GM19043 (cell line): ENCODE data around the gene AHNAK2.
"Not testable (repeated sequence)": the region's sequence is repeated elsewhere in the genome, so short reads cannot be mapped to it uniquely, and the experiment has no call there.

Experiments
- ATAC-seq: cut with Tn5 transposase; IDR thresholded peaks from one replicate; pipeline ENCODE4 v1.9.1; 2021; ENCODE audit warnings: low read depth; ENCODE audit not compliant: unreplicated experiment

AHNAK2 gene

DNA sequence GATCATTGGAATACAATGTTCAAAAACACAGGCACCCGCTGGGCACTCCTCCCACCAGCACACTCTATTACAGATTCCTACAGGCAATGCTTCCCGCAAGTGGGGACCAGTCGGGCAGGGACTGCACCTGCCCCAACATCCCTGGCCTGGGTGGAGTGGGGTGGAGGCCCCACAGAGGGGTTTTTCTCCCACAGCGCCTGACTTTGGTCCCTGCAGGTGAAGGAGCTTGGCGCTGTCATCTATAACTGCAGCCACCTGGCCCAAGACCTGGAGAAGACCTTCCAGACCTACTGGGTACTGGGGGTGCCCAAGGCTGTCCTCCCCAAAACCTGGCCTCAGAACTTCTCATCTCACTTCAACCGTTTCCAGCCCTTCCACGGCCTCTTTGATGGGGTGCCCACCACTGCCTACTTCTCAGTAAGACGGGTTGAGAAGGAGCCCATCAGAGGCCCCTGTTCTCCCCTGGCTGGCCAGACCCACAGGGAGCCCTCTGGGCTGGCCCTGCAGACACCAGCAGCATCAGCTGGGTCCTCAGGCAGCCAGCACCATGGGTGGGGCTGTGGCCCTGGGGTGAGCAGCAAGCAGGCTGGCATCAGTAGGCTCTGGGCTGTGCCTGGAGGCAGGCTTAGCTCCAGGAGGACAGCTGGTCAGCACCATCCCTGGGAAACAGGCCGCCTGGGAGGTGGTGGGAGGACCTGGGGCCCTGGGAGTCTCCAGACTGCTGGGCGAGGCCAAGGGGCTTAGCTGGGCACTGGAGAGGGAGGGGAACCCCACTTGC lies 47.5 kb downstream of the AHNAK2 start:
- no peak for ATAC-seq

DNA sequence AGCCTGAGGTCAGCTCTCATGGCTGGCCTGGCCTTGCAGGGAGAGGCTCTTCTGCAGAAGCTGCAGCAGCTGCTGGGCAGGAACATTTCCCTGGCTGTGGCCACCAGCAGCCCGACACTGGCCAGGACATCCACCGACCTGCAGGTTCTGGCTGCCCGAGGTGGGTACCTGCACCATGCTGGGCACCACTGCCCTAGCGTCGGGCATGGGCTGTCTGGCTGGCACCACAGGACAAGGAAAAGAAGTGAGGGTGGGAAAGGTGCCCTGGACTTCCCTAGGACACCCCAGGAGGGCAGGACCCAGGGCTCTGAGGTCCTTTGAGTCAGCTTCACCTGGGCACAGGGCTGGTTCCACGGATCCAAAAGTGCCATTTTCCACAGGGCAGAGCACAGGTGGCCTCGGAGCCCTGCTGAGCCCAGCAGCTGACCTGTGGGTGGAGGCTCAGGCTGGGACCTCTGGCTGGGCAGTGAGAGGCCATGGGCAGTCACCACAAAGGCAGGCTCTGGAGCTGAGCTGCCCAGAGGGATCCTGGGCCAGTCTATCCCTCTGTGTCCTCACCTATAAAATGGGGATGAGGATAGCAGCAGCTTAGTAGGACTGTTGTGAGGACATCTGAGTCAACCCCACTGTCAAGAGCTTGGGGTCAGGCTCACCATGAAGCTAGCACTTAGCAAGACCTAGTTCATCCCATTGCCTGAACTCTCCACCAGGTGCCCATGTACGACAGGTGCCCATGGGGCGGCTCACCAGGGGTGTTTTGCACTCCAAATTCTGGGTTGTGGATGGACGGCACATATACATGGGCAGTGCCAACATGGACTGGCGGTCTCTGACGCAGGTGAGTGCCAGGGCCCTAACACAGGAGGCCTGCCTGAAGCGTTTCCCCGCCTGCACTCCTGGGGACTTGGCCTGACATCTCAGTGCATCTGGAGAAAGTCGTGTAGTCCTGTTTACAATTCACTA lies 48.6 kb downstream of the AHNAK2 start:
- ATAC-seq, result no peak

DNA sequence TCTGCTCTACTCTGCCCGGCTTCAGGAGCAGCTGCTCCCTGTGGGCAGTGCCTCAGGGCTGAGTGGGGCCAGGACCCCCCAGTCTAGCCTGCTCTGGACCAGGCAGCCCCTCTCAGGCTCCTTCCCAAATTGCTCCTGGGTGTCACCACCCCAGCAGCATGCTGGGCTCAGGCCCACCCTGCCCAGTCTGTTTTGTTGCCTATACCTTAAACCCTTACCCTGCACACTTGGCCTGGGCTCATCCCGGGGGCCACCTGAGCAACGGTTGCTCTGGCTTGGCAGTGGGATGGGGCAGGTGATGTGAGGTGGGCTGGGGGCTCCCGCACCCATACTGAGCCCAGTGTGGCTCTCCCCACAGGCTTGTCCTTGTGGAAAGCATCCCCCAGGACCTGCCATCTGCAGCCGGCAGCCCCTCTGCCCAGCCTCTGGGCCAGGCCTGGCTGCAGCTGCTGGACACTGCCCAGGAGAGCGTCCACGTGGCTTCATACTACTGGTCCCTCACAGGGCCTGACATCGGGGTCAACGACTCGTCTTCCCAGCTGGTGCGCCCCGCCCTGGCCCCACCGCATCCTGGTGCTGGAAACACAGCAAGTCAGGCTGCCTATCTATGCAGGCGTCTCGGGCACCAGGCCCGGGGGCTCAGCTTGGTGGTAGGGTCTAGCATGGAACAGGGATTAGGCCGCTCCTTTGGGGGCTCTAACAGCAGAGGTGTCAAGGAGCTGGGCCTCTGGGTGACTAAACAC lies 49.6 kb downstream of the AHNAK2 start:
- ATAC-seq, result no peak

DNA sequence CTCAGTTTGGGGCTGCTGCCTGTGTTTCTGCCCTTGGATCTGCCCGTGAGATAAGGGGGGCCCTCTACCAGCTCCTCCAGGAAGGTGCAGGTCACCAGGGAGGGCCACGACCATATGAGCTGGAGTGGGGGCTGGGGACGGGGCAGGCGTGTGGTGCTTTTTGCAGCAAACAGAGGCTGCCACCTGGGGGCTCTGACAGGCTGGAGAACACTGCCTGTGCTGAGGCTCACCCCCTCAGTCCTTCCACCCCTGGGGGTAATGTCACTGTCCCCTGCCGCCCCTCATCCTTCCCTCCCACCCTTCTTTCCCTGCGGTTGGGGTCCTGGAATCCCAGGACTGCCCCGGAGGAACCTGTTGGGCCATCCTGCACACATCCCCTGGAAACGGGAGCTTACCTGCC lies 50.3 kb downstream of the AHNAK2 start:
- no peak for ATAC-seq

DNA sequence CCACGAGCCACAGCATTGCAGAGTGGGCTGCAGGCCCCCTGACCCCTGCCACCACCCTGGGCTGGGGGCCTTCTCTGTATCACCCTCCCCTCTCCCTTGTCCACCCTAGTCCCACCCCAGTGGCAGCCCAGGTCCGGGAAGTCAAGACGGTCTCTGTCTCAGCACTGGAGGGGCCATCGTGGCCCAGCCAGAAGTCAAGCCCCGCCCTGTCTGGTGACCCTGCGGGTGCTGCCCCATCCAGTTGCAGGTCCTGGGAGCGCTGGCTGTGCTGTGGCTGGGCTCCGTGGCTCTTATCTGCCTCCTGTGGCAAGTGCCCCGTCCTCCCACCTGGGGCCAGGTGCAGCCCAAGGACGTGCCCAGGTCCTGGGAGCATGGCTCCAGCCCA lies 50.8 kb downstream of the AHNAK2 start:
- ATAC-seq, result no peak

DNA sequence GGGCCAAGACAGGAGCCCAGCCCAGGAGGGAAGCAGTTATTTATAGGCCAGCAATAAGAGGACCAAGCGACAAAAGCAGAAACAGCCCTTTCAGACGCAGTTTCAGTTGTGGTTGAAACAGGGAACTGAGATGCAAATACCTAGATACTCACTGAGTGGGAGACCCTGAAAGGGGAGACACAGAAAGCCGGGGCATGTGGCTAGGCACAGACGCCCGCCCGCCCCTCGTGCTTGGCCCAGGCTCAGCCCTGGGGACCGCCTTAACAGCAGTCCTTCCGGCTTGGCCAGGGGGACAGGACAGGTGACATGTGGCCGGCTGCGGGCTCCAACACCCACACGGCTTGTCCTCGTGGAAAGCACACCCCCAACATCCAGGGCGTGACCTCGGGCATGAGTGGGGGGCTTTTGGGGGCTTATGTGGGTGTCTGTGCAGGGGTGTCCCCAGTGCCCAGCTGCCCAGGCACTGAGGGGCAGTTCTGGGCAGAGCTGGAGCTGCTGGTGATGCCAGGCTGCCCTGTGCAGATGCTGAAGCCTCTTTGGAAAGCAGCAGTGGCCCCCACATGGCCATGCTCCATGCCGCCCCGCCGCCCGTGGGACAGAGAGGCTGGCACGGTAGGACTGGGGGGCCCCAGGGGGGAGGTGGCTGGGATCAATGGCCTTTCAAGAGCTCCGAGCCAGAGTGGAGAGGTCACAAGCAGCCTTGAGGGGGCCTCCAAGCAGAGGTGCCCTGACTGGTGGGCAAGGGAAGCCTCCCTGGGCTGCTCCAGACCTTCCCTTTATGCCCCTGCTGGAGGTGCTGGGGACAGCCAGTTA lies 51.3 kb downstream of the AHNAK2 start:
- peak; percentile 86 for ATAC-seq

DNA sequence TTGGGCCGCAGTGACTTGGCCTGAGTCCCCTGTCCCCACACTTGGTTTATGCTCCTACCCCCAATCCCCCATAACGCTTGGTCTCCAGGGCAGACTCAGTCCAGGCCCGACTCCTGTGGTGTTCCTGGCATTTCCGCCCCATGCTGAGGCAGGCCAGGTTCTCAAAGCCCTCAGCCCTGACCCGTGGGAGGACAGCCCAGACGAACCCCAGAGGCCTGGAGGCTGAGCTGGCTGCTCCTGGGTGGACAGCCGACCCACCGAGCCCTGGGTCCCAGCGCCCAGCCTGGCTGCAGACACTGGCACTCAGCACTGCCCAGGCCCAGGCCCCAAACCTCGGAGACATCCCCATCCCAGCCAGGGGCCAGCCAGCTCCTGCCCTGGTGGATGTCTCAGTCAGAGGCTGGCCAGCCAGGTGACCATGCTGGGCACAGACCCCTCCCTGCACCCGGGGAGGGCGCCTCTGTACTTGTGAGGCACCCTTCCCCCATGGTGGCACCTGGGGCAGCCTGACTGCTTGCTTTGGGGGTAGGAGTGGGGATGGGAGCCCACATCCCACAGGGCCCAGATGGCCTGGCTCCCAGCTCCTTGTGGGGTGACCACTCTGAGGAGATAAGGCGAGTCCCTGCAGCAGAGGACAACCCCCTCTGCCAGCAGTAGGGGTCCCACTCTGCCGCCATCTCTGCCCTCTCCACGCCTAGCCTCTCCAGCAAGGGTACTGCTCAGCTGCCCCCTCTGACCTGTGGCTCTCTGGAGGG lies 52.1 kb downstream of the AHNAK2 start:
- ATAC-seq, result no peak

DNA sequence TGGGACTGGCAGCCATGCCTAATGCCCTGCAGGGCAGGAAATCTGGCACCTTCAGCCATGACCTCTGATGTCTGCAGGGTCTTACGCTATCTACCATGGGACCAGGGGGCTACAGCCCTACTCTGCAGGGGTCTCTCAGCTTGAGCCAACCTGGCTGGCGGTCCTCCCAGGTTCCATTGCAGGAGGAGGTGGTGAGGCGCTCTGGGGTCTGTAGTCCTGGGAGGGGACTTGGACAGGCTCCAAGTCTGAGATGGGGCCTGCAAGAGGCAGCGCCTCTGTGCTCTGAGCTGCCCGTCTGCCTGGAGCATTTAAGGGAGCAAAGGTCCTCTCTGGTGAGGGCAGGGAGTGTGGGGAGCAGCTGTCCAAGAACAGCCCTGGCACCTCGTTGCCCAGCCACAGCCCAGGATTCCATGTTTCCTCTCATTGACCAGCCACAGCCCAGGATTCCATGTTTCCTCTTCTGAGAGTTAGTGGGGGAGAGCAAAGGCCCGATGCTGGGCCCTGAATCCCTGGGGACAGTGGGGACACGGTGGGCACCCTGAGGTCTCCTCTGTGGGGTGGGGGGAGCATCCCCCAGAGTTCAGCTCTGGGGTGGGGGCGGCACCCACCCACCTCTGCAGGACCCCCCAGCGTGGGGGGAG lies 52.8 kb downstream of the AHNAK2 start:
- ATAC-seq, result no peak

DNA sequence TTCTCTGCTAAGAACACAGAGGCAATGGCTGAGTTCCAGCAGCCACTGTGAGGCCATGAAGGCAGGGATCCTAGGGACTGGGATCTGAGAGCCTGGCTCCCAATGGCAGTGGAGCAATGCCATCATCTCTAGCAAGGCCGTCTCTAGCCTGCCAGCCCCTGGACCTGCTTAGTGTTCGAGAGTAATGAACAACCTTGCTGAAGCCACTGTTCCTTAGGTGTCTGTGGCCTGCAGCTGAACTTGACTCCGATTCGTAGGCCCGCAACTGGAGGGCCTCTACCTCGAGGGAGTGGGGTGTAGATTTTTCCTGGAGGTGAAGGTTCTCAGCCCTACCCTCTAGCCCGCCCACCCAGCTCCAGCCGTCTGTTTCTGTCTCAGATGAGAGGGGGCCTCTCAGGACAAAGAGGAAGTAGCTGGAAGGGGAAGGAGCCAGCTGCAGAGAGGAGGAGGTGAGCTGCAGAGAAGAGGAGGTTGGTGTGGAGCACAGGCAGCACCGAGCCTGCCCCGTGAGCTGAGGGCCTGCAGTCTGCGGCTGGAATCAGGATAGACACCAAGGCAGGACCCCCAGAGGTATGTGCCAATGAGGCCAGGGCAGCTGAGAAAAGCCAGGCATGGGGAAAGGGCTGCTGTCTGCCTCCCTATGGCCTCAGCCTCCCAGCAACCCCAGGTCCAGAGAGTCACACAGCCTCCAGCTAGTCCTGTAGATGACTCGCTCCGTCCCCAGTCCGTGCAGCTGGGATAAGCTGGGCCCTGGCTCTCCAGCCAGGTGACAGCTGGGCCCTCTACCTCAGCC lies 53.6 kb downstream of the AHNAK2 start, which contains the start of gene PLD4:
Gene PLD4 (plus strand): TSS at position 459 of the 793 bp plus-strand sequence. CDS start 2,262 bp downstream, outside the sequence.
- ATAC-seq, result no peak

DNA sequence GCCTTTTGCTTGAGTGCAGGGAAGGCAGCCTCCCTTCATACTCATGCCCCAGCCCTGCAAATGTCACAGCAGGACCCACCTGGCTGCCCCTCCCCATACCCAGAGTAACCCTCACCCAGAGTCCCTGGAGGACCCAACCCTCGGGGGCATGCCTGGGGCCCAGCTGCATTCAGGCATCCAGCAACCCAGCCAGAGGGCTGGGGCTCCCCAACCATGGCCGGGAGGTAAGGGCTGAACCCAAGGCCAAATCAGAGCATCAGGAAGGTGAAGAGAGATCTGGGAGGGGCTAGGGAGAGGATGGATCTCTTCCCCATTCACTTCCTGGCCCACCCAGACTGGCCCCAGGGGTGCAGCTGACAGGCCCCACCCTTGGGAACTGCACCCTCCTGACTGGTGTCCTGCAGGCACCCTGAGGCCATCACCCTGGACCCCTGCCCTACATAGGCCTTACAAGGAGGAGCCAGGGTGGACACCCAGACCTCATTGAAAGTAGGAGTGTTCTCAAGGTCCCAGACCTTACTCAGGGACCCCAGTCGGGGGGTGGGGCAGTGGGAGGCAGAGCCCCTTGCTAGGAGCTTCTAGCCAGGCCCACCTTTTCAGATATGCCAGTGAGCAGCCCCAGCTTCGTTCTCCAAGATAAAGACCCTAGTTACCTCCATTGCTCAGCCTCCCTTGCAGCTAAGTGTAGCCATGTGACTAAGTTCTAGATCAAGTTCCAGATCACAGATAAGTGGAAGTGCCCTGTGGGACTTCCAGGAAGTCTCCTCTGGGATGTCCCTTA lies 54.3 kb downstream of the AHNAK2 start:
- ATAC-seq, result no peak

DNA sequence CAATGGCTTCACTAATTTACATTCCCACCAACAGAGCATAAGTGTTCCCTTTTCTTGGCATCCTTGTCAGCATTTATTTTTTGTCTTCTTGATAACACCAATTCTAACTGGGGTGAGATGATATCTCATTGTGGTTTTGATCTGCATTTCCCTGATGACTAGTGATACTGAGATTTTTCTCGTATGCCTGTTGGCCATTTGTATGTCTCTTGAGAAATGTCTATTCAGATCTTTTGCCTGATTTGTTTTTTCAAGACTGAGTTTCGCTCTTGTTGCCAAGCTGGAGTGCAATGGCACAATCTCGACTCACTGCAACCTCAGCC lies 58.2 kb downstream of the AHNAK2 start:
- ATAC-seq, result no peak

DNA sequence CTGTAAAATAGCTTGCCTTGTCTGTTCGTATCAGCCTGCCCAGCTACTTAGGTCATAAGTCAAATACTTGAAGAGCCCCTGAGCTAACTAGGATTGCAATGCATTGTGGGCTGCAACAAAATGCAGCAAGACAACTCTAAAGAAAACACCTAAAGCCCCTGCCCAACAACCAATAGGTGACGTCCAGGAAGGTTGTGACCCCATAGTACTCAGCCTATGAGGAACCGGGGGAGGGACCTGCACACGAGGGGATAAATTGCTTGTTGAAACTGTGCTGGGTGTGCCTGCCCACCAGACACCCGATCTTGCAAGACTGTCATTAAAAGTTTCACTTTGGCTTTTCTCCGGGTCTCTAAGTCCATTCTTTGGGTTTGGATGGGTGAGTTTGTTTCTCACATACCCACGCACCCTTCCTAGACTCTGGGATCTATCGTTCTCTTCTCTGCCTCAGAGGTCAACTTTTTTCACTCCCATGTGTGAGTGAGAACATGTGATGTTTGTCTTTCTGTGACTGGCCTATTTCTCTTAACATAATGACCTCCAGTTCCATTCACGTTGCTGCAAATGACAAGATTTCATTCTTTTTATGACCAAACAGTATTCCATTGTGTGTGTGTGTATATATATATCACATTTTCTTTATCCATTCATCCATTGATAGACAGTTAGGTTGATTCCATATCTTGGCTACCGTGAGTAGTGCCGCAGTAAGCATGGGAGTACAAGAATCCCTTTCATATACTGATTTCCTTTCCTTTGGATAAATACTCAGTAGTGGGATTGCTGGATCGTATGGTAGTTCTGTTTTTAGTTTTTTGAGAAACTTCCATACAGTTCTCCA lies 58.8 kb downstream of the AHNAK2 start:
- not testable (repeated sequence) for ATAC-seq

DNA sequence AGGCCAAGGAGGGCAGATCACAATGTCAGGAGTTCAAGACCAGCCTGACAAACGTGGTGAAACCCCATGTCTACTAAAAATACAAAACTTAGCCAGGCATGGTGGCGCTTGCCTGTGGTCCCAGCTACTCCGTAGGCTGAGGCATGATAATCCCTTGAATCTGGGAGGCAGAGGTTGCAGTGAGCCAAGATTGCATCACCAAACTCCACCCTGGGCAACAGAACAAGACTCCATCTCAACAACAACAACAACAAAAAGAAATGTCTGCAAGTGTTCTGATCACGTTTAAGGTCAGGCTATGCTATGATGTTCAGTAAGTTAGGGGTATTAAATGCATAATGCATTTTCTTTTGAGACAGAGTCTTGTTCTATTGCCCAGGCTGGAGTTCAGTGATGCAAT lies 60.2 kb downstream of the AHNAK2 start:
- ATAC-seq, result no peak

DNA sequence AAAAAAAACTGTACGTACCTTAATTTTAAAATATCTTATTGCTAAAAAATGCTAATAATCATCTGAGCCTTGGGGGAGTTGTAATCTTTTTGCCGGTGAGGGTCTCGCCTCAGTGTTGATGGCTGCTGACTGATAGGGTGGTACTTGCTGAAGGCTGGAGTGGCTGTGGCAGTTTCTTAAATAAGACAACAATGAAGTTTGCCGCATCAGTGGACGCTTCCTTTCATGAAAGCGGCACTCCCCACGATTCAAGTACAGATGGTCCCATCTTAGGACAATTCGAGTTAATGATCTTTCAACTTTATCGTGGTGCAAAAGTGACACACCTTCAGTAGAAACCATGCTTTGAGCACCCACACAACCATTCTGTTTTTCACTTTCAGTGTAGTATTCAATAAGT lies 61.1 kb downstream of the AHNAK2 start:
- ATAC-seq, result no peak

DNA sequence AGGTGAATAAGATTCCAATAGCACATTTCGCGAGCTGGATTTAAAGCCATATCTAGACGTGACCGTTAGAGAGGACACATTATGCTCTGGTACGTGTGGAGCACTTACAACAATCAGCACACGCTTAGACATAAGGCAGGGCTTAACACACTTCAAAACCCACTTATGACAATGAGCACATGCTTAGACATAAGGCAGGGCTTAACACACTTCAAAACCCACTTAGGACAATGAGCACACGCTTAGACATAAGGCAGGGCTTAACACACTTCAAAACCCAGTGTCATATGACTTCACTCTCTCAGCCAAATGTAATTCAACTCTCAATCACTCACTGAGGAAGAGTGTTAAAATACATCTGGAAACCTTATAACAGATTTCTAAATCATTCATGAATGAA lies 64.7 kb downstream of the AHNAK2 start:
- ATAC-seq, result no peak

DNA sequence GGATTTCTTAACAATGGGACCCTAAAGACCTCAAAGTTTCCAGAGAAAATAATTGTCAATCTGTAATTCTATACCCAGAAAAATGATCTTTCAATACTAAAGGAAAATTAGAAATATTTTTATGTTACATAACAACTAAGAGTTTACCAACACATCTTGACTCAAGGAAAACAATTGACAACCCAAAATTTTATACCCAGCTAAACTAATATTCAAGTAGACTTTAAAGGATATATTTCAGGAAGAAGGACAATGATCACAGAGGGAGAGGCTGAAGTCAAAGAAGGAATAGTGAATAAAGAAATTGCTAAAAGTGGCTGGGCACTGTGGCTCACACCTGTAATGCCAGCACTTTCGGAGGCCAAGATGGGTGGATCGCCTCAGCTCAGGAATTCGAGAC lies 66.1 kb downstream of the AHNAK2 start:
- no peak for ATAC-seq

DNA sequence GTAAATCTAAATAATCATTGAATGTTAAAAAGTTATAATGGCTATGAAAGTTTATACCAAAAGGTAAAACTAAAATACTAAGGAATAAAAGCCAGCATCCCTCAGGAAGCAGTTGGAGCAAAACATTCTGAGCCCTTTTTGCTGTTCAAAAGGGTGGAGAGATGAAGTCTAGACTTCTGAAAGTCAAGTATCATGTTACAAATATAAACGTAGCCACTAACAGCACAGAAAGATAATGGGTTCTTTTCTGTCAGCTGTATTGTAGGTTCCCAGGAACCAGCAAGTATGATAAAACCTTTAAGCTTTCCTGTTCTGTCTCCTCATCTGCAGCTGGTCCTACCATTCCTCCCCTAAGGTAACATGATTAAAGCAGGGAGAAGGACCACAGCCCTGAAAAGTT lies 69.9 kb downstream of the AHNAK2 start:
- ATAC-seq, result no peak
